ENCODE data around the gene THAP2.

The THAP2 gene

GRCh38 chr12:71655907-71656306, 8.2 kb upstream of the THAP2 start:
- no peak for DNase-seq (ENCODE audit: low read depth)
- H3K4me3 ChIP-seq (ENCODE audit: low read depth, low read length): no peak overlapping the region
- TF ChIP-seq CTCF (IDR thresholded peaks at IDR 0.05; ENCODE audit: insufficient read depth, low read depth, low read length, missing control alignments): no peak

- no peak for DNase-seq (ENCODE audit: low read depth)
- H3K4me3 ChIP-seq (ENCODE audit: low read depth, low read length): no peak overlapping the region
- no peak for TF ChIP-seq CTCF (IDR thresholded peaks at IDR 0.05; ENCODE audit: insufficient read depth, low read depth, low read length, missing control alignments)
These were observed 7.4 kb upstream of the THAP2 start for GRCh38 chr12:71656740-71657139.

DNA sequence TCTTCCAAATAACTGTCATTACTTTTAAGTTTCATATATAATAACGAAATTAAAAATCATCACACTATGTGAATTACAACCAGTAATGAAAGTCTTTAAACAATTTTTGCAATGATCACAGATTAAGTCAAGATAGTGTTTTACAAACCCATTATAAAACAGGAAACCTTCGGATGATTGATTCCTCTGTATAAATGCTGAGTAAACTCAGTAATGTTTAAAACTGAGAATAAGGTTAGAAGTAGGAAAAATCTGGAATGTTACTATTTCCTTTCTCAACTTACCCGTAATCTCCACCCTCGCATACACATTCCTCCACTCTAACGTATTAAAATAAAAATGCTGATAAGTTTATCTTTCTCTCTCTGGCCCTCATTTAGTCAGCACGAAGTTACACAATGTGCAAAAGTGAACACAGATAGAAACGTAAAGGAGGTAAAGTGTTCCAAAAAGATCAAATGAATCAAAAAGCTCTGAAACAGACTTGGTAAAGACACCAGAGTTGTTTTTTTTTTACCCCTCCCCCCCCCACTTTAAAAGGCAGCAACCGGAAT, 2.0 kb upstream of the THAP2 start:
- no peak for TF ChIP-seq CTCF (IDR thresholded peaks at IDR 0.05; ENCODE audit: insufficient read depth, low read depth, low read length, missing control alignments)
- peak overlapping the region; percentile 82 for H3K4me3 ChIP-seq (ENCODE audit: low read depth, low read length)
- no peak for DNase-seq (ENCODE audit: low read depth)

DNA sequence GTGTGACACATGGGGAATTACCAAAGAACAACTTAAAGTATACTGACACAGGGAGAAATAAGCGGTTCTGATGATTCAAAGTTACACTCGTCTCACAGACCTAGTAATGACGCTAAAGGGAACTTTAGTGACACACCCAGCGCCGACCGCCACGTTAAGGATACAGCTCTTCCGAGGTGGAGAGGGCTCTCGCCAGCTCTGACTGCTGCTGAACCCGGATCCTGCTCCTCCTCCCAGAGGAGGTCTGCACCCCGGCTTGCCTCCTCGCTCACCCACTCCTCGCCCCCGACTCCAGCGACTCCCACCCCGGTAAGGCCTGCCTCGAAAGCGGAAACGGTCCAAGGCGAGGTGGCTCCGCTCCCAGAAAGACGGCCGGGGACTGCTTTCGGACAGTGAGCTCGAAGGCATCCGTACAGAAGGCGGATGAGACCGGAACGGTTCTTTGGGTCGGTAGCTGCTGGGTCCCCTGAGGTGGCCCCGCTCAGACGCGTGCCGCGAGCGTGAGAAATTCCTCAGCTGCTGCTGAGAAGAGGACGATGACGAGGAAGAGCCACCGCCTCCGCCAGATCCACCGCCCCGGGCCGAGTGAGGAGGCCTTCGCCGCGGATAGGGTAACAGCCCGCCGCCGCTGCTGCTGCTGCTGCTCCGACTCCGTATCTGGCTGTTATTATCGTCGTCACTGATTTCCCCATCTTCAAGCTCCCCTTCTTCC, 1.1 kb upstream of the THAP2 start:
- no peak for TF ChIP-seq CTCF (IDR thresholded peaks at IDR 0.05; ENCODE audit: insufficient read depth, low read depth, low read length, missing control alignments)
- peak; percentile 69 for DNase-seq (ENCODE audit: low read depth)
- H3K4me3 ChIP-seq (ENCODE audit: low read depth, low read length): peak overlapping the region; percentile 82

- TF ChIP-seq CTCF (IDR thresholded peaks at IDR 0.05; ENCODE audit: insufficient read depth, low read depth, low read length, missing control alignments): no peak
- DNase-seq (ENCODE audit: low read depth): no peak
- H3K4me3 ChIP-seq (ENCODE audit: low read depth, low read length): peak overlapping the region; percentile 82
These were observed 449 bp downstream of the THAP2 start for GRCh38 chr12:71664411-71665089.

DNA sequence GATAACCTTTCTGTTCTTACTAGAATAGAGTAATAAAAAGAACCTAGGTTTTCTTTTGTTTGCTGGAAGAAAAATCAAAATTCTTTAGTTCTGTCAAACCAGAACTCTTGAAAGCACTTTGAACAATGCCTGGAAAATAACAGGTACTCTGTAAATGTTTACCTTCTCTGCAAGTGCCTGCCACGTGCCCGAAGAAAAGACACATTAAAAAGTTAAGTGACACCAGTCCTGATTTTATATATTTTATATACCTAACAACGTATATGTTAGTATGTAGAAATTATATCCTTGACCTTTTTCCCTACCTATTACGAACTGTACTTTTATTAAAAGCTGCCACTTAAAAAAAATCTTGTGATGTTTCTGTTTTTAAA, 976 bp downstream of the THAP2 start:
- no peak for TF ChIP-seq CTCF (IDR thresholded peaks at IDR 0.05; ENCODE audit: insufficient read depth, low read depth, low read length, missing control alignments)
- peak overlapping the region; percentile 82 for H3K4me3 ChIP-seq (ENCODE audit: low read depth, low read length)
- DNase-seq (ENCODE audit: low read depth): no peak

All from GM12865 (cell line).